IPS-18a (cell line): ENCODE measurements around the gene WFS1.

Source experiments
- H3K27ac ChIP-seq: one replicate; pipeline ENCODE4 v1.5.1; 2013; ENCODE audit warnings: low read length
- H3K27me3 ChIP-seq: one replicate; pipeline ENCODE4 v1.6.1; 2013; ENCODE audit warnings: mild to moderate bottlenecking, low read length; ENCODE audit not compliant: control insufficient read depth, insufficient read depth
- H3K36me3 ChIP-seq: one replicate; pipeline ENCODE4 v1.6.1; 2013; ENCODE audit warnings: low read depth, low read length; ENCODE audit not compliant: control insufficient read depth
- H3K4me1 ChIP-seq: one replicate; pipeline ENCODE4 v1.6.1; 2013; ENCODE audit warnings: low read depth, low read length; ENCODE audit not compliant: control insufficient read depth
- H3K4me3 ChIP-seq: one replicate; pipeline ENCODE4 v1.5.1; 2013; ENCODE audit warnings: low read length
- H3K9ac ChIP-seq: one replicate; pipeline ENCODE4 v1.6.1; 2013; ENCODE audit warnings: mild to moderate bottlenecking, low read length, moderate library complexity
- H3K9me3 ChIP-seq: one replicate; pipeline ENCODE4 v1.6.1; 2013; ENCODE audit warnings: low read depth, low read length; ENCODE audit not compliant: control insufficient read depth

The WFS1 gene

DNA sequence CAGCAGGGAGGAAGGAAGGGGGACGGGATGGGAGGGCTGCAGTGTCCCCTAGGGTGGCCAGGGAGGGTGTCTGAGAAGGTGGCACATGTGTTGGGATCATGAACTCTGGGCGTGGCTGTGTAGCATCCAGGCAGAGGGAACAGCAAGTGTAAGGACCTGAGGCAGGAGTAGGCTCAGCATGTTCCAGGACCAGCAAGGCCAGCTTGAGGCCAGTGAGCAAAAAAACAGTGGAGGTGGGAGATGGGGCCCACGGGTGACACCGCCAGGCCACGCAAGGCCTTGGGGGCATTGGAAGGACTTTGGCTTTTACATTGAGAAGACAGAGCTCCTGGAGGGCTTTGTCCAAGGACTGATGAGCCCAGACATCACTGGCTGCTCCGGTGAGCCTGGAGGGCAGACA, 16.5 kb upstream of the WFS1 start:
- H3K9me3 ChIP-seq, result no peaks in the 10 kb centered on the region
- no peak overlapping the region for H3K9ac ChIP-seq
- H3K36me3 ChIP-seq, result no peaks in the 10 kb centered on the region
- H3K27ac ChIP-seq, result no peak overlapping the region
- H3K4me1 ChIP-seq, result peaks cover 12% of the 10 kb centered on the region
- H3K4me3 ChIP-seq, result no peak overlapping the region
- no peaks in the 10 kb centered on the region for H3K27me3 ChIP-seq

DNA sequence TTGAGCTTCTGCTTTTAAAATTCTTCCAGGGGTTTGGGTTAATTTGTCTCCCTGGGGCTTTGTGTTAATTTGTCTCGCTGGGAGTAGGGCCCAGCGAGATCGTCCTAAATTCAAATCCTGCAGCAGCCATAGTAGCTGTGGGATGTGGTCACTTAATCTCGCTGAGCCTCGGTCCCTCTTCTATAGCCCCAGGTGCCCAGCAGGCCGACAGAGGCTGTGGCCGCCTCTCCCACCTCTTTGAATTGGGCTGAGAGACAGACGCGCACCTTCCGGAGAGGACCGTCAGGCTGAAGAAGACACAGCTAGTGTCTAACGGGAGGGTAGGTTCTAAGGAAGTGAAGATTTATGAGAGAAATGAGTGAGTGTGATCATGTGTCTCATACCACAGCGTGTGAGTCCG, 15.7 kb upstream of the WFS1 start:
- Histone ChIP-seq H3K9me3 (no peaks in the 10 kb centered on the region), H3K27ac (no peak overlapping the region), H3K9ac (no peak overlapping the region), H3K27me3 (no peaks in the 10 kb centered on the region), H3K4me3 (no peak overlapping the region), H3K4me1 (peaks cover 9% of the 10 kb centered on the region), H3K36me3 (no peaks in the 10 kb centered on the region)

DNA sequence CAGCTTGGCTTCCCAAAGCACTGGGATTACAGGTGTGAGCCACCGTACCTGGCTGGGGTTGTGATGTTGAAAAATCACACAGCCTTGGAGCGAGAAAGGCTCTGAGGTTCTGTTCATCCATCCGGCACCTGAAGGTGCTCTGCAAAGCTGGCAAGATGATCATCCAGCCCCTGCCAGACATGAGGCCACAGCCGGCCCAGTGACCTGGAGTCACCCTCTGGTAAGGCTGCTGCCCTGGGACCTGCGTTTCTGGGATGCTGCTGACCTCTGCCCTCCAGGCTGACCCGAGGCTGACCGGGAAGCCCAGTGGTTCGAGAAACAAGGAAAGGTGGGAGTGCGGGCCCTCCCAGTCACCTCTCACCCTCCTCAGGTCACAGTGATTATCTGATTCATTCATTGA, 13.5 kb upstream of the WFS1 start:
- Histone ChIP-seq H3K27ac (no peak overlapping the region), H3K9ac (no peak overlapping the region), H3K4me3 (no peak overlapping the region), H3K4me1 (no peaks in the 10 kb centered on the region), H3K36me3 (no peaks in the 10 kb centered on the region), H3K27me3 (no peaks in the 10 kb centered on the region), H3K9me3 (no peaks in the 10 kb centered on the region)

DNA sequence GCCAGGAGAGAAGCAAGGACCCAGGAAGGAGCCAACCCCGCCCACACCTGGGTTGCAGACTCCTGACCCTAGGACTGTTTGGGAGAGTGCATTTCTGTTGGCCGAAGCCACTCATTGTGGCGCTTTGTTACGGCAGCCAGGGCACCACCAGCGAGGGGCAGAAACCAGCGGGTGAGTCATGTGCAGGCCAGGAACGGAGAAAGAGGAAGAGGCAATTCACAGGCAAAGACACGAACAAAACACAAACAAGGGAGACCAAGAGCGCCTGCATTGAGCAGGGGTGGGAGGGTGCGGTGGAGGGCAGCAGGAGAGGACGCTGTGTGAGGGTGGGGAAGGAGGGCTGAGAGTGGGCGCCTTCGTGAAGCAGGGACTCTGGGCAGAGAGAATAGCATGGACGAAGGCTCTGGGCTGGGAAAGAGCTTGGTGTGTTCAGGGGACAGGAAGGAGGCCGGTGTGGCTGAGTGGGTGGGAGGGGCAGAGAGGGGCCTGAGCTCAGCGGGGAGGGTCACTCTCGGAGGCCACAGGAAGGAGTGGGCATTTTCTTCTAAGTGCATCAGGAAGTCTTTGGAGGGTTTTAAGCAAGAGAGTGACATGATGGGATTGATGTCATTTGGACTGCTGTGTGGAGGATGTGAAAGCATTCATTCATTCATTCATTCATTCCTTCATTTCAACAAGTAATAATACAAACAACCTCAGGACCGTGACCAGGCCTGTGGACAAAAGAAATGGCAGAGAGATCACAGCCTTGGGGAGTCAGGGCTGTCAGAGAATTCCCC, 12.2 kb upstream of the WFS1 start:
- Histone ChIP-seq H3K27ac (no peak overlapping the region), H3K4me3 (no peak overlapping the region), H3K9me3 (no peaks in the 10 kb centered on the region), H3K36me3 (no peaks in the 10 kb centered on the region), H3K9ac (no peak overlapping the region), H3K4me1 (no peaks in the 10 kb centered on the region), H3K27me3 (no peaks in the 10 kb centered on the region)

DNA sequence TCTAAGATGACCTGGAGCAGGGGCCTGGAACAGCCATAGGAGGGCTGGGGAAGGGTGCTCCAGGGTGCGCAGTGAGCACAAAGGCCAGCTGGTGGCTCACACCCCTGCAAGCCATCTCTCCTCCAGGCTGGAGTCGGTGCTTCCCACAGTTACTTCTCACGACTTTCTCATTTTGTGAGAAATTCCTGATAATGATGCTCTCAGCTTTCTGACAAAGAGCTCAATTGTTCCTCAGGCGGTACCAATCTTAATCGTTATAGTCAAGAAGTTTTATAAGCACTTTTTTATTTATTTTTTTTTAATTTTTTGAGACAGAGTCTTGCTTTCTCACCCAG, 11.7 kb upstream of the WFS1 start:
- no peaks in the 10 kb centered on the region for H3K4me1 ChIP-seq

DNA sequence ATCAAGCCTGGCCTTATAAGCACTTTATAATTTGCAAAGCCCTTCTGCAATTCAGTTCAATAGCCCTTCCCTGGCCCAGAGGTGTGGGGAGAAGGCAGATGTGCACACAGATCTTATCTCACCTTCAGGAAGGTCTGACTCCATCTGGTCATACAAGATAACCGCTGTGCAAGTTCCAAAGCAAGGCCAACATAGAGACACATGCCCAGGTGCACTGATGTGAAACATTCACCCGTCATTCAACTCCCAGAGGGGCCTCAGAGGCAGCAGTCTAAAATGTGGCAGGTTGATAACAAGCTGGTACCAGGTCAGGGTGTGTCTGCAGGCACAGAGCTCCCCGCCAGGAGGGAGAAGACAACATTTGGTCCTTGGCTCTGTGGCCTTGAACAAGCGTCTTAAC, 10.9 kb upstream of the WFS1 start:
- Histone ChIP-seq H3K27me3 (no peaks in the 10 kb centered on the region), H3K9ac (no peak overlapping the region)

More for the DNA sequence above, 11.7 kb upstream of the WFS1 start:
- no peaks in the 10 kb centered on the region for H3K27me3 ChIP-seq
- no peaks in the 10 kb centered on the region for H3K9me3 ChIP-seq
- H3K9ac ChIP-seq, result no peak overlapping the region
- no peaks in the 10 kb centered on the region for H3K36me3 ChIP-seq
- H3K27ac ChIP-seq, result no peak overlapping the region
- H3K4me3 ChIP-seq, result no peak overlapping the region

DNA sequence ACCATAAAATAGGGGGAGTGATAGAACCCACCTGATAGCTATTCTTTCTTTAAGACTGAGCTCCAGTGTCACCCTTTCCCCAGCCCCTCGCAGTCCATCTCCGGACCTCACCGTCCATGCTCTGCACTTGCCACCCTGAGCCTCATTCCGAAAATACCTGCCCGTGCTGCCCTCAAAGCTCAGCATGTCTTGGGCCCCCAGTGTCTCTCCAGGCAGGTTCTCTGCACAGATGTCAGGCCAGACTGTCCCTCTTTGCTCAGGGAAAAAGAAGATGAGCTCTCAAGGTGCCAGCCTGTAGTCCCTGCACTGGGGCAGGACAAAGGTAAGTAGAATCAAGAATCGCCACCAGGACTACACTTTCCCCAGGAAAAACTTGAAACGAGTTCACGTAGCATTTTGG, 9.8 kb upstream of the WFS1 start:
- no peaks in the 10 kb centered on the region for H3K36me3 ChIP-seq
- no peaks in the 10 kb centered on the region for H3K4me1 ChIP-seq
- H3K9ac ChIP-seq, result no peak overlapping the region
- H3K9me3 ChIP-seq, result no peaks in the 10 kb centered on the region
- H3K27ac ChIP-seq, result no peak overlapping the region
- no peaks in the 10 kb centered on the region for H3K27me3 ChIP-seq
- no peak overlapping the region for H3K4me3 ChIP-seq

More for the DNA sequence above, 10.9 kb upstream of the WFS1 start:
- no peaks in the 10 kb centered on the region for H3K9me3 ChIP-seq
- H3K27ac ChIP-seq, result no peak overlapping the region
- no peaks in the 10 kb centered on the region for H3K36me3 ChIP-seq
- no peaks in the 10 kb centered on the region for H3K4me1 ChIP-seq
- H3K4me3 ChIP-seq, result no peak overlapping the region

DNA sequence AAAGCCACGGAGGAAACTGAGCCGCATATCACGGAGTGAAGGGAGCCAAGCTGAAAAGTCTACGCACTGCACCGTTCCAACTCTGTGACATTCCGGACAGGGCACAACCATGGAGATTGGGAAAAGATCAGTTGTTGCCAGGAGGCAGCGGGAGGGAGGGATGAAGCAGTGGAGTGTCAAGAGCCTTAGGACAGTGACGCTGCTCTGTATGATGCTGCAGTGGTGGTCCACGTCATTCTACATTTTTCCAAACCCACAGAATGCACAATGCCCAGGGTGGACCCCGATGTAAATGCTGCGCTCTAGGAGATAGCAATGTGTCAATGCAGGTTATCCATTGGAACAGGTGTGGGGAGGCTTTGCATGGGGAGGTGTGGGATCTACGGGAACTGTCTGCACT, 7.5 kb upstream of the WFS1 start:
- no peaks in the 10 kb centered on the region for H3K36me3 ChIP-seq
- H3K9ac ChIP-seq, result no peak overlapping the region
- H3K9me3 ChIP-seq, result no peaks in the 10 kb centered on the region
- no peak overlapping the region for H3K27ac ChIP-seq
- H3K4me3 ChIP-seq, result no peak overlapping the region
- no peaks in the 10 kb centered on the region for H3K27me3 ChIP-seq
- H3K4me1 ChIP-seq, result no peaks in the 10 kb centered on the region

DNA sequence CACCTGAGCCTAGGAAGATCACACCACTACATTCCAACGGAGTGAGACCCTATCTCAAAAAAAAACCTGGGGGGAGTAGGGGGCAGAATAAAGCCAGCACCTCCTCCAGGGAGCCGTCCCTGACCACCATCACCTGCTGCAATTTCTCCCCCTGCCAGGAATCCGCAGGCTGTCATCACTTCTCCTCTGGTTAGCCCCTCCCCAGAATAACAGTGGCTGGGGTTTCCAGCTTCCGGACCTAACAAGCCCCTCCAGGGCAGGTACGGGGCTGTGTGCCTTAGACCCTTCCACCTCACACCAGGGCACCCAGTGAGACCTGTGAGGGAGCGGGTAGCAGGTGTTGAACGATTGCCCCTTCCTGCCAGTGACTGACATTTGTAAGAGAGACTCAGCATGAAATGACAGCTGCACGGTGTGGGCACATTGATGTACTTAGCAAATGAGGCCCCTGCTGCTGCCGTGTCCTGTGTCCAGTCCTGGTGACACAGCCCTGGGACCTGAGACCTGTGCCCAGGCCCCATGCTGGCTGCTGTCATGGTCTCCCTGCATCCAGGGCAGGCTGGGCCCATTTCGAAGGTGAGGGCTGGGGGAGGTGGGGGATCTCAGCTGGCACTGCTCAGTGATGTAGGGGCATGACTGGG, 6.7 kb upstream of the WFS1 start:
- no peak overlapping the region for H3K4me3 ChIP-seq
- peaks cover 7% of the 10 kb centered on the region for H3K27me3 ChIP-seq
- no peaks in the 10 kb centered on the region for H3K9me3 ChIP-seq
- H3K9ac ChIP-seq, result no peak overlapping the region
- no peaks in the 10 kb centered on the region for H3K4me1 ChIP-seq
- H3K36me3 ChIP-seq, result no peaks in the 10 kb centered on the region
- H3K27ac ChIP-seq, result no peak overlapping the region

DNA sequence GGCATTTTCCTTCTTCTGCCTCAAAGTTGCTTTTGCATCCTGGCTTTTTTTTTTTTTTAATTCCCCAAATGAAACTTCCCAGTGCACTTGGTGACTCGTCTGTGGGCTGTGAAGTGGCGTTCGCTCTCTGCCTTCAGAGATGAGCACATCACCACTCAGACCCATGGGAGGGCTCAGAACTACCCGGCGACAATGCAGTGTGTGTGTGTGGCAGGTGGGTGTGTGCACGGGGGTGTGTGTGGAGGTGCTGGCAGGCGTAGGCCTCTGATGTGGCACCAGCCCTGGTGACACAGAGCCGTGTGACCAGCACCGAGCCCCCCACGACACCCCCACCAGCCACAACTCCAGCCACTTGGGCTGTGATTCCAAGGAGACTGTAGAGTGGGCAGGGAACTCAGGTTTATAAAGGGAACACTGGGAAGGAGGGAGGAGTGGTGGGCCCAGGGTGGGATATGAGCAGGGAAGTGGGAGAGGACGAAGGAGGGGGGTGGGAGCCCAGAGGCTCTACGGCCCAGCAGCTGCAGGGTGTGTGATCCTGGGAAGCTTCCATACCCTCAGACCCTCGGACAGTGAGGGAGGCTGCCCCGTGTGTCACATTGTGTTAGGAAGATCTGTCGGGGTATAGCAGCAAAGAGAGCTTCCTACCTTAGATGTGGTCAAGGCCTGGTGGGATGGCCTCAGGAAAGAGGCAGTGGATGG, 6.0 kb upstream of the WFS1 start:
- H3K4me3 ChIP-seq, result no peak overlapping the region
- no peak overlapping the region for H3K9ac ChIP-seq
- H3K27me3 ChIP-seq, result peaks cover 13% of the 10 kb centered on the region
- no peaks in the 10 kb centered on the region for H3K9me3 ChIP-seq
- no peak overlapping the region for H3K27ac ChIP-seq
- no peaks in the 10 kb centered on the region for H3K36me3 ChIP-seq
- H3K4me1 ChIP-seq, result peaks cover under 1% of the 10 kb centered on the region

DNA sequence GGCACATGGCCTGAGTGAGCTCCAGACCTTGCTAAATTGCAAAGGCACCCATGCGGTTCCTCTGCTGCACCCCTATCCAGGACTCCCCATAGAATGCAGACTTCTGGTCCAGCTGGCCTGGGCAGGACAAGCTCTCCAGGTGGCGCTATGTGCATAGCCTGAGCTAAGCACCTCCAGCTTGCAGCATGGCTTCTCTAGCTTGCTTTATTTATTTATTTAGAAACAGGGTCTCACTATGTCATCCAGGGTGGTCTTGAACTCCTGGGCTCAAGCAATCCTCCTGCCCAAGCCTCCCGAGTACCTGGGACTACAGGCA, 5.5 kb upstream of the WFS1 start:
- Histone ChIP-seq H3K27me3 (peaks cover 13% of the 10 kb centered on the region), H3K4me3 (no peak overlapping the region), H3K4me1 (peaks cover 6% of the 10 kb centered on the region), H3K36me3 (no peaks in the 10 kb centered on the region), H3K9me3 (no peaks in the 10 kb centered on the region), H3K9ac (no peak overlapping the region), H3K27ac (no peak overlapping the region)

DNA sequence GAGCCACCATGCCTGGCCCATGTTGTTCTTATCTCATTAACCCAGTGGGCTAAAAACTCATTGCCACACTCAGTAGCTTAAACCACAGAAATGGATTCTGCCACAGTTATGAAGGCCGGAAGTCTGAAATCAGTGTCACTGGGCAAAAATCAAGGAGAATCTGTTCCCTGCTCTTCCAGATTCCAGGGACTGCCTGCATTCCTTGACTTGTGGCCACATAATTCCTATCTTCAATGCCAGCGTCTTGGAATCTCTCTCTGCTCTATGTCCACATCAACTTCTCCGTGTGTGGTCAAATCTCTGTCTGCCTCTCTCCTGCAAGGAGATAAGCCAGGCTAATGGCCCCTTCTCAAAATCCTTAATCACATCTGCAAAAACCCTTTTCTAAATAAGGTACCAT, 4.1 kb upstream of the WFS1 start:
- peaks cover 6% of the 10 kb centered on the region for H3K4me1 ChIP-seq
- no peak overlapping the region for H3K4me3 ChIP-seq
- no peak overlapping the region for H3K27ac ChIP-seq
- H3K27me3 ChIP-seq, result peaks cover 13% of the 10 kb centered on the region
- no peak overlapping the region for H3K9ac ChIP-seq
- H3K9me3 ChIP-seq, result no peaks in the 10 kb centered on the region
- H3K36me3 ChIP-seq, result no peaks in the 10 kb centered on the region
